ENCODE measurements around the gene LPCAT3.

DNA sequence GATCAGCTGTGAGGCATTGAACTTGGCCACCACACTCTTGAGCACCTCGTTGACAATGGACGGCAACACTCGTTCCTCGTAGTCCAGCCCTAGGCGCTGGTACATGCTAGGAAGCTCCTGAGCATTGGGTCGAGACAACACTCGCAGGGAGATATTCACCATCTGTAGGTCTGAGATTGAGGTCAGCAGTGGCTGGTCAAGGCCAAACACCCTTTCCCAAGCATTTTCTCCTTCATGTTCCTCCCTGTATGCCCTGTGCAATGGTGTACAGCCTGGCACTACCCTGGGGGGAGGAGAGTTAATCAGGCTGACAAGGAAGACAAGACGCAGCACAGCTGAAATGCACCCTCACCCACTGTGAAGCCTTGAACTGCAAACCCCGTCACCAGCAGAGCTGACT is 49.9 kb downstream of the LPCAT3 start:
- TF ChIP-seq, protein P1, sequence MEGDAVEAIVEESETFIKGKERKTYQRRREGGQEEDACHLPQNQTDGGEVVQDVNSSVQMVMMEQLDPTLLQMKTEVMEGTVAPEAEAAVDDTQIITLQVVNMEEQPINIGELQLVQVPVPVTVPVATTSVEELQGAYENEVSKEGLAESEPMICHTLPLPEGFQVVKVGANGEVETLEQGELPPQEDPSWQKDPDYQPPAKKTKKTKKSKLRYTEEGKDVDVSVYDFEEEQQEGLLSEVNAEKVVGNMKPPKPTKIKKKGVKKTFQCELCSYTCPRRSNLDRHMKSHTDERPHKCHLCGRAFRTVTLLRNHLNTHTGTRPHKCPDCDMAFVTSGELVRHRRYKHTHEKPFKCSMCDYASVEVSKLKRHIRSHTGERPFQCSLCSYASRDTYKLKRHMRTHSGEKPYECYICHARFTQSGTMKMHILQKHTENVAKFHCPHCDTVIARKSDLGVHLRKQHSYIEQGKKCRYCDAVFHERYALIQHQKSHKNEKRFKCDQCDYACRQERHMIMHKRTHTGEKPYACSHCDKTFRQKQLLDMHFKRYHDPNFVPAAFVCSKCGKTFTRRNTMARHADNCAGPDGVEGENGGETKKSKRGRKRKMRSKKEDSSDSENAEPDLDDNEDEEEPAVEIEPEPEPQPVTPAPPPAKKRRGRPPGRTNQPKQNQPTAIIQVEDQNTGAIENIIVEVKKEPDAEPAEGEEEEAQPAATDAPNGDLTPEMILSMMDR (IDR thresholded peaks at IDR 0.05; ENCODE audit: low read depth, low read length, poor library complexity, severe bottlenecking) = no peak
- TF ChIP-seq EZH2phosphoT487 (IDR thresholded peaks at IDR 0.05; ENCODE audit: borderline replicate concordance, low read length) = no peak

Data from DOHH2 (cell line).